GM19455 (cell line): ENCODE data around the gene GRM1.
"Not testable (repeated sequence)": the region's sequence is repeated elsewhere in the genome, so short reads cannot be mapped to it uniquely, and the experiment has no call there.

ENCODE experiments used
- ATAC-seq: cut with Tn5 transposase; IDR thresholded peaks from one replicate; pipeline ENCODE4 v1.9.1; 2021; ENCODE audit not compliant: unreplicated experiment

GRM1 gene

GRCh38 chr6:146190581-146190980 is 161.7 kb downstream of the GRM1 start:
- no peak for ATAC-seq

GRCh38 chr6:146191166-146191565 is 162.3 kb downstream of the GRM1 start:
- ATAC-seq = no peak

- no peak for ATAC-seq
Measured at GRCh38 chr6:146191612-146192011, 162.8 kb downstream of the GRM1 start.

GRCh38 chr6:146194434-146194833 is 165.6 kb downstream of the GRM1 start:
- no peak for ATAC-seq

GRCh38 chr6:146200176-146200575 is 171.3 kb downstream of the GRM1 start:
- no peak for ATAC-seq

- no peak for ATAC-seq
Measured at GRCh38 chr6:146202570-146202969, 173.7 kb downstream of the GRM1 start.

GRCh38 chr6:146209942-146210341 is 181.1 kb downstream of the GRM1 start:
- no peak for ATAC-seq

GRCh38 chr6:146210406-146211083 is 181.7 kb downstream of the GRM1 start:
- ATAC-seq = no peak

GRCh38 chr6:146211646-146212045 is 182.8 kb downstream of the GRM1 start:
- ATAC-seq = no peak

GRCh38 chr6:146212781-146213180 is 183.9 kb downstream of the GRM1 start:
- ATAC-seq = no peak

GRCh38 chr6:146219101-146219500 is 190.2 kb downstream of the GRM1 start:
- no peak for ATAC-seq

- ATAC-seq = no peak
Measured at GRCh38 chr6:146224449-146224848, 195.6 kb downstream of the GRM1 start.

GRCh38 chr6:146224988-146225387 is 196.1 kb downstream of the GRM1 start:
- ATAC-seq = no peak

GRCh38 chr6:146240322-146240721 is 211.5 kb downstream of the GRM1 start:
- no peak for ATAC-seq

- no peak for ATAC-seq
Measured at GRCh38 chr6:146240807-146241206, 211.9 kb downstream of the GRM1 start.

GRCh38 chr6:146243646-146244045 is 214.8 kb downstream of the GRM1 start:
- ATAC-seq = not testable (repeated sequence)

- no peak for ATAC-seq
Measured at GRCh38 chr6:146244630-146245143, 215.8 kb downstream of the GRM1 start.

GRCh38 chr6:146246028-146246427 is 217.2 kb downstream of the GRM1 start:
- no peak for ATAC-seq

GRCh38 chr6:146253691-146254090 is 224.8 kb downstream of the GRM1 start:
- ATAC-seq = no peak

- ATAC-seq = no peak
Measured at GRCh38 chr6:146258206-146258605, 229.3 kb downstream of the GRM1 start.

GRCh38 chr6:146260886-146261285 is 232.0 kb downstream of the GRM1 start:
- ATAC-seq = no peak

- ATAC-seq = no peak
Measured at GRCh38 chr6:146265056-146265455, 236.2 kb downstream of the GRM1 start.

GRCh38 chr6:146267447-146267846 is 238.6 kb downstream of the GRM1 start:
- no peak for ATAC-seq
